ENCODE results near the gene BECN2. TPM values are rescaled to one million over a fixed set of nuclear protein-coding genes. Genes with fewer than 3 reads are reported as not detected.

The BECN2 gene
- total RNA-seq, 3 donors from 2014 or later = not detected

DNA sequence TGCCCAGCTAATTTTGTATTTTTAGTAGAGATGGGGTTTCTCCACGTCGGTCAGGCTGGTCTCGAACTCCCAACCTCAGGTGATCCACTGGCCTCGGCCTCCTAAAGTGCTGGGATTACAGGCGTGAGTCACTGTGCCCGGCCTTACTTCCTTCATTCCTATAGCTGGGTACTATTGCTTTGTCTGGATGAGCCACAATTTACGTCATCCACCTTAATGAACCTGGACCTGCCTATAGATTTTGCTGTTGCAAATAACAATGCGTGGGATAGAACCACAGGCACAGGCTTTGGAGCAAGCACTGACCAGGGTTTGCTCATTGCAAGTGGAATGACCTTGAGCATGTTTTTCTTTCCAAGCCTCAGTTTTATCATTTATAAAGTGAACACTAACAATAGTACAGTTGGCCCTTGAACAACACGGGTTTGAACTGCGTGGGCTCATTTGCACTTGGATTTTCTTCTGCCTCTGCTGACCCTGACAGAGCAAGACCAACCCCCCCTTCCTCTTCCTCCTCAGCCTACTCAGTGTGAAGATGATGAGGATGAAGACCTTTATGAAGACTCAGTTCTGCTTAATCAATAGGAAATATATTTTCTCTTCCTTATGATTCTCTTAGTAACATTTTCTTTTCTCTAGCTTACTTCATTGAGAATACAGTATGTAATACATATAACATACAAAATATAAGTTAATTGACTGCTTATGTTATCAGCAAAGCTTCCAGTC lies 33.3 kb upstream of the BECN2 start:
- Histone ChIP-seq H3K9me3 (no peaks in the 10 kb centered on the region), H3K36me3 (no peaks in the 10 kb centered on the region), H3K4me1 (no peaks in the 10 kb centered on the region), H3K27ac (no peak overlapping the region), H3K27me3 (no peaks in the 10 kb centered on the region), H3K4me3 (no peak overlapping the region)
- TF ChIP-seq POLR2A (IDR thresholded peaks at IDR 0.05) (no peak), POLR2AphosphoS5 (IDR thresholded peaks at IDR 0.05) (no peak)
- TF ChIP-seq, protein P1, sequence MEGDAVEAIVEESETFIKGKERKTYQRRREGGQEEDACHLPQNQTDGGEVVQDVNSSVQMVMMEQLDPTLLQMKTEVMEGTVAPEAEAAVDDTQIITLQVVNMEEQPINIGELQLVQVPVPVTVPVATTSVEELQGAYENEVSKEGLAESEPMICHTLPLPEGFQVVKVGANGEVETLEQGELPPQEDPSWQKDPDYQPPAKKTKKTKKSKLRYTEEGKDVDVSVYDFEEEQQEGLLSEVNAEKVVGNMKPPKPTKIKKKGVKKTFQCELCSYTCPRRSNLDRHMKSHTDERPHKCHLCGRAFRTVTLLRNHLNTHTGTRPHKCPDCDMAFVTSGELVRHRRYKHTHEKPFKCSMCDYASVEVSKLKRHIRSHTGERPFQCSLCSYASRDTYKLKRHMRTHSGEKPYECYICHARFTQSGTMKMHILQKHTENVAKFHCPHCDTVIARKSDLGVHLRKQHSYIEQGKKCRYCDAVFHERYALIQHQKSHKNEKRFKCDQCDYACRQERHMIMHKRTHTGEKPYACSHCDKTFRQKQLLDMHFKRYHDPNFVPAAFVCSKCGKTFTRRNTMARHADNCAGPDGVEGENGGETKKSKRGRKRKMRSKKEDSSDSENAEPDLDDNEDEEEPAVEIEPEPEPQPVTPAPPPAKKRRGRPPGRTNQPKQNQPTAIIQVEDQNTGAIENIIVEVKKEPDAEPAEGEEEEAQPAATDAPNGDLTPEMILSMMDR (IDR thresholded peaks at IDR 0.05) = no peak
- intact Hi-C loops (cut with DNase I; ENCODE audit: low total_unique reads) = no loop called here
- DNase-seq (ENCODE audit: low spot score in 2 of 2) = no peak

DNA sequence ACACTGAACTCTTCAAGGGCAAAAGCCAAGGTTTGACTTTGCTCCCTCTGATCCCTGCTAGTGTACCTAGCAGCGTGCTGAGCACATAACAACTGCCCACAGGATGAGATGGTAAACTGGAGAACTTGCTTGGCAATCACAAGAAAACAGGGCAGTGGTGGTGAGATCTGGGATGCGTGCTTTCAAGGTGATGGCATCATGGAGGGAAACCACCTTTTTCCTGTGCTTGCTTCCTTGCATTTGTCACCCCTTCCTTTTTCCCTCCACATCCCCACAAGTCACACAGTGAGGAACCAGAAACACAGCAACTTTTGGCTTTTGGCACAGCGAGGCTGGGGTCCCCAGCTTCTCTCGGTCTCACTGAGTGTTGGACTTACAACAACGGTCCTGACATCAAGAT lies 31.4 kb upstream of the BECN2 start:
- intact Hi-C loops (cut with DNase I; ENCODE audit: low total_unique reads) = no loop called here
- no peak for DNase-seq (ENCODE audit: low spot score in 2 of 2)
- no peak for TF ChIP-seq POLR2AphosphoS5 (IDR thresholded peaks at IDR 0.05)
- no peak for TF ChIP-seq POLR2A (IDR thresholded peaks at IDR 0.05)
- TF ChIP-seq, protein P1 (IDR thresholded peaks at IDR 0.05) = no peak
- Histone ChIP-seq H3K27ac (no peak overlapping the region), H3K4me1 (no peaks in the 10 kb centered on the region), H3K27me3 (no peaks in the 10 kb centered on the region), H3K4me3 (no peak overlapping the region), H3K36me3 (no peaks in the 10 kb centered on the region), H3K9me3 (no peaks in the 10 kb centered on the region)

DNA sequence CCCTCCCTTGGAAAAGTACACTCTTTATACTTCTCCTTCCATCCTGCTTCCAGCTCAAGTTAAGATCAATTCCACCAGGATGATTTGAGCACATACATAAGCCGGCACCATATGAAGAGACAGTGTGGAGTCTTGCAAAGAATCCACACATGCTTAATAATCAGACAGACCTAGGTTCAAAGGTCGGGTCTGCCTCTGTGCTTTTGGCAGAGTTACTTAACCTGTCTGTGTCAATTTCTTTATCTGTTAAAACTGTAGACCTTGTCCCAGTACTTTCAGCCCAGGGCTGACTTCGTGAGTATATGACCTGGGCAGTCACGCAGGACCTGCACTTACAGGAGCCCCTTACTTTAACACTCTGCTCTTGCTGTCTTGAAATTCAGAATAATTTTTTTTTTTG lies 30.2 kb upstream of the BECN2 start:
- Histone ChIP-seq H3K27me3 (no peaks in the 10 kb centered on the region), H3K9me3 (no peaks in the 10 kb centered on the region), H3K27ac (no peak overlapping the region), H3K4me1 (no peaks in the 10 kb centered on the region), H3K36me3 (no peaks in the 10 kb centered on the region), H3K4me3 (no peak overlapping the region)
- no peak for DNase-seq (ENCODE audit: low spot score in 2 of 2)
- TF ChIP-seq, protein P1 (IDR thresholded peaks at IDR 0.05) = no peak
- no peak for TF ChIP-seq POLR2AphosphoS5 (IDR thresholded peaks at IDR 0.05)
- TF ChIP-seq POLR2A (IDR thresholded peaks at IDR 0.05) = no peak
- intact Hi-C loops (cut with DNase I; ENCODE audit: low total_unique reads) = no loop called here

DNA sequence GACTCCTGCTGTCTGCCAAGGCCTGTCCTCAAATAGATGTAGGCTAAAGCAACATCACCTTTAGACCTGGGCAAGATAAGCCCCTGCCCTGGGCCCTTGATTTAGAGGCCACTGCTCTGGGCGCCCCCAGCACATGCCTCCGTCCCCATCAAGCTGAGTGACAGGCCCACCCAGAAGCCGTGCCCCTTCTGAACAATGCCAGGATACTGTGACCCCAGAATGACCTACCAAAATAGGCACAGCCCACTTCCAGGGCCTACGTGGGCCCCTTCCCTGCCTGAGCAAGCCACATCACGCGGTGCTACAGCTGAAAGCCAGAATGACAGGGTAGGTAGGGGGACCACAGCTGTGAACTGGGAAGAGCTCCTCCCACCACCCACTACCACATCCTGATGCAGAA lies 24.7 kb upstream of the BECN2 start:
- H3K9me3 ChIP-seq = no peaks in the 10 kb centered on the region
- H3K4me1 ChIP-seq = no peaks in the 10 kb centered on the region
- no peak for DNase-seq (ENCODE audit: low spot score in 2 of 2)
- intact Hi-C loops (cut with DNase I; ENCODE audit: low total_unique reads) = no loop called here
- no peak for TF ChIP-seq POLR2AphosphoS5 (IDR thresholded peaks at IDR 0.05)
- TF ChIP-seq, protein P1 (IDR thresholded peaks at IDR 0.05) = no peak
- no peak for TF ChIP-seq POLR2A (IDR thresholded peaks at IDR 0.05)
- H3K27ac ChIP-seq = no peak overlapping the region
- H3K4me3 ChIP-seq = no peak overlapping the region
- H3K27me3 ChIP-seq = no peaks in the 10 kb centered on the region
- H3K36me3 ChIP-seq = no peaks in the 10 kb centered on the region

DNA sequence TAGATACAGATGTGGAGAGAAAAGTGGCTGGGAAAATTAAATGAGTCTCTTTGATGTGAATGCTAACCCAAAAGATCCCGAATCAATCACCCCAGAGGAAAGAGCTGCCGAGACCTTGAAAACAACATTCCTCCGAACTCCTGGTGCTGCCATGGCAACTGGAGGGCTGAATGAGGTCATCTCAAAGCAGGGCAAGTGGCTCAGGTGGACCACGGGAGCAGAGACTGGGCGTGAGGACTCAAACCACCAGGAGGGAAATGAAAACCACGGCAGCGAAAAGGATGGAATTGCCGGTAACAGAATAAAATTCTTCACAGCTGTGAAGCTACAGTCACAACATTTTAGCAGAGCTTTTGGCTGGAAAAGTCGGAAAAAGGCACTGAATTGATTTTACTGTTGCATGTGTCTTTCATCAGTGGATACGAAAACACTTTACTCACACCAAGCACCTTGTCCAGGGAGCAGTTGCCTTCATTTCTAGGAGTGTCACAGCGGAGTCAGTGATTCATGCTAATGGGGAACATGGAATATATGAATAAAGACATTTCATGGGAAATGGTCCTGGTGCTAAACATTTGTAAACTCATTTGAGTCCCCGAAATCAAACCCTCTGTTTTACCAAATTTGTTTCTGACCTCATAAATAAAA lies 23.2 kb upstream of the BECN2 start:
- H3K9me3 ChIP-seq = peaks cover 5 to 6% of the 10 kb centered on the region in 2 donors
- intact Hi-C loops (cut with DNase I; ENCODE audit: low total_unique reads) = no loop called here
- no peak for DNase-seq (ENCODE audit: low spot score in 2 of 2)
- no peaks in the 10 kb centered on the region for H3K4me1 ChIP-seq
- no peak overlapping the region for H3K27ac ChIP-seq
- no peaks in the 10 kb centered on the region for H3K36me3 ChIP-seq
- H3K4me3 ChIP-seq = no peak overlapping the region
- no peaks in the 10 kb centered on the region for H3K27me3 ChIP-seq
- TF ChIP-seq, protein P1 (IDR thresholded peaks at IDR 0.05) = no peak
- TF ChIP-seq POLR2AphosphoS5 (IDR thresholded peaks at IDR 0.05) (no peak), POLR2A (IDR thresholded peaks at IDR 0.05) (no peak)
